ENCODE results near the gene MN1. TPM values are rescaled to one million over a fixed set of nuclear protein-coding genes. Genes with fewer than 3 reads are reported as not detected.

The MN1 gene
- total and polyA plus RNA-seq, 2 donors, result 0.47 to 1.4 TPM

DNA sequence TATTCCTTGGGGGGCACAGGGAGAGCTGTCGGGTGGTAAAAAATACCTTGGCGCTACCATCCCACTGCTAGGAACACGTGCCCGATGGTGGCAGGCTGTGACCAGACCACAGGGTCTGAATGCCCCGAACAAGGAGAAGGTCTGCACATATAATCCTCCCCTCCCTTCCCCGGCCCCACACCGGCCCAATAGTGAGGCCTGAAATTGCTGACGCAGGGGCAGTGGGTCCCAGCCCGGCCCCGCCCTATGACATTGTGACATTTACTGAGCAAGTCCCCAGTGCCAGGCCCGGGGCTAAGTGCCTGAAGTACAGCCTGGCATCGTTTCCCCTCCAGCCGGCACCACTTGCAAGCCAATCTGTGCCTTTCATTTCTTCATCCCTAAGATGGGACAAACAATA, 19.5 kb downstream of the MN1 start:
- Histone ChIP-seq H3K36me3 (ENCODE audit: control insufficient read depth in 2 of 2, insufficient read depth in 2 of 2, low read length in 1 of 2) (no peaks in the 10 kb centered on the region), H3K4me1 (ENCODE audit: control insufficient read depth in 2 of 2, insufficient read depth in 2 of 2, low read length in 2 of 2) (peaks cover 0 to 4% of the 10 kb centered on the region in 2 donors), H3K9me3 (ENCODE audit: control insufficient read depth in 2 of 2, insufficient read depth in 1 of 2, low read length in 1 of 2) (no peaks in the 10 kb centered on the region), H3K27ac (ENCODE audit: low read depth in 1 of 2, low read length in 1 of 2) (no peak overlapping the region), H3K27me3 (ENCODE audit: control insufficient read depth in 2 of 2, insufficient read depth in 1 of 2, low read length in 1 of 2) (peaks cover 0 to 2% of the 10 kb centered on the region in 2 donors), H3K4me3 (ENCODE audit: low read length in 2 of 2) (no peak overlapping the region)
- DNase-seq (ENCODE audit: low read depth in 6 of 9, low spot score in 9 of 9), result no peak
- 96% methylated on average over 13 of the region's 13 CpGs for WGBS

DNA sequence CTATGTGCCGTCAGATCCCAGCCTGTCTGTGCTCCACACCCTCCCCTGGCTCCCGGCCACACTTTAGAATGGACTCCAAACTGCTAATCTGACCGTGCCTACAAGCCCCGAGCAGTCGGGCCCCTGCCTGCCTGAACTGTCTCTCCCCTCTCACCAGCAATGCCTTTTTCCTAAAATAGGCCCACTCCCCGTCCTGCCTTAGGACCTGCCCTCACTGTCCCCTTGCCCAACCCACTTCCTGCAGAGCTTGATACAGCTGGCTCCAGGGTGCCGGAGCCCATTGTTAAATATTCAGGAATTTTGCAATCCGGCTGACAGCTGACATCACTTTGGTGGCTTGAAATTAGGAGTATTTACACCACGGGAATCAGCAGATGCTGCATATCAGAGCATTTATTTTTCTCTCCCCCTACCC, 21.4 kb downstream of the MN1 start:
- H3K36me3 ChIP-seq (ENCODE audit: control insufficient read depth in 2 of 2, insufficient read depth in 2 of 2, low read length in 1 of 2), result no peaks in the 10 kb centered on the region
- H3K4me3 ChIP-seq (ENCODE audit: low read length in 2 of 2), result no peak overlapping the region
- WGBS, result 90% methylated on average over 9 of the region's 9 CpGs
- H3K27ac ChIP-seq (ENCODE audit: low read depth in 1 of 2, low read length in 1 of 2), result peak overlapping the region in 1 of 2 donors; percentile 37
- peaks cover 0 to 4% of the 10 kb centered on the region in 2 donors for H3K4me1 ChIP-seq (ENCODE audit: control insufficient read depth in 2 of 2, insufficient read depth in 2 of 2, low read length in 2 of 2)
- H3K9me3 ChIP-seq (ENCODE audit: control insufficient read depth in 2 of 2, insufficient read depth in 1 of 2, low read length in 1 of 2), result no peaks in the 10 kb centered on the region
- no peak for DNase-seq (ENCODE audit: low read depth in 6 of 9, low spot score in 9 of 9)
- peaks cover 0 to 4% of the 10 kb centered on the region in 2 donors for H3K27me3 ChIP-seq (ENCODE audit: control insufficient read depth in 2 of 2, insufficient read depth in 1 of 2, low read length in 1 of 2)

DNA sequence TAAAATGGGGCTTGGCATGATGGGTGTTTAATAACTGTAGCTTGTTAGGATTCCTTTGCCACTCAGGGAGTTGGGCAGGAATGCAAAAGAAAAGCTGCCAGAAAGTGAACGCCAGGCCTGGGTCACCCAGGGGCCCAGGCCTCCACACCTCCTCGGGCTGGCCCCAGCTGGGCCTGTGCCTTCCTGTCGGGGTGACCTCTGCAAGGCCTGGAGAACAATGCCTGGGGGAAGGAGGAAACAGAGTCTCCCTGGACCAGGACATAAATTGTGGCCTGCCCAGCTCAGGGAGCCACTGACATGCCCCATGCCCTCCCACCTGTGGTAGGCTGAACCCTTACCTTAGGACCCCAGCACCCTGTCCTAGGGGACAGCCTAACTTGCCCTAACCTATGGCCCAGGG, 21.9 kb downstream of the MN1 start:
- H3K36me3 ChIP-seq (ENCODE audit: control insufficient read depth in 2 of 2, insufficient read depth in 2 of 2, low read length in 1 of 2), result no peaks in the 10 kb centered on the region
- no peak for DNase-seq (ENCODE audit: low read depth in 6 of 9, low spot score in 9 of 9)
- no peak overlapping the region for H3K4me3 ChIP-seq (ENCODE audit: low read length in 2 of 2)
- no peaks in the 10 kb centered on the region for H3K9me3 ChIP-seq (ENCODE audit: control insufficient read depth in 2 of 2, insufficient read depth in 1 of 2, low read length in 1 of 2)
- 90% methylated on average over 3 of the region's 3 CpGs for WGBS
- peaks cover 0 to 4% of the 10 kb centered on the region in 2 donors for H3K4me1 ChIP-seq (ENCODE audit: control insufficient read depth in 2 of 2, insufficient read depth in 2 of 2, low read length in 2 of 2)
- no peak overlapping the region for H3K27ac ChIP-seq (ENCODE audit: low read depth in 1 of 2, low read length in 1 of 2)
- H3K27me3 ChIP-seq (ENCODE audit: control insufficient read depth in 2 of 2, insufficient read depth in 1 of 2, low read length in 1 of 2), result peaks cover 0 to 4% of the 10 kb centered on the region in 2 donors

DNA sequence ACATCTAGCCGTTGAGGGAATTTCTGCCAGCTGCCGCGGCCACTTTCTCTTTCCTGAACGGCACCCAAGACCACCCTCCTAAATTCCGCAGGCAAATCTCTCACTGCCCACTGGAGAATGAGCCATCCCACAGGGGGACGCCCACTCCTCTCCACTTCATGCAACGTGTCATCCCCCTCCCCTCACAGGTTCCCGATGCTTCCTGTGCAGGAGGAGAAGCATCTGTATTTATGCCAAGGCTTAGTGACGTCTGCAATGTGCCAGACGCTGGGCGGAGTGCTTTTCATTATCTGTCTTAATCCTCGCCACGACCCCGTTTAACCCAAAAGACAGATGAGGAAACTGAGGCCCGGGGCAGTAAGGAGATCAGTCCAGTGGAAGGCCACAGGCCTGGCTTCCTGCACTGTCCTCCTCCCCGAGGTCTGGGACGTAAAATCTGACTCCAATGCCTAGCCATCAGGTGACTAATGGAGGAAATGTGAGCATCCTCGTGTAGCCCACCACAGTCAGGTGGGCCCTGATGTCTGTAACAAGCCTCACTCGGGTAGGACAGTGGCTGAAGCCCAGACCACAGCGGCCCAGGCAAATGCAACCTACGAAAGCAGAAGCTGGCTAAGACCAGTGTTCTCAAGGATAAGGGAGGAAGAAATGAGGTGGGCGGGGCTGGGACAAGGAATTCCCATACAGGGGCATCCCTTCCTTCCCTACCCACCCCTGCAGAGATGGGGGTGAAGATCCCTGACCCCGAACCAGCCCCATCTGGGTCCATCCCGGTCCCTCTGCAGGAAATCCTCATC, 23.1 kb downstream of the MN1 start:
- peaks cover 0 to 4% of the 10 kb centered on the region in 2 donors for H3K27me3 ChIP-seq (ENCODE audit: control insufficient read depth in 2 of 2, insufficient read depth in 1 of 2, low read length in 1 of 2)
- H3K36me3 ChIP-seq (ENCODE audit: control insufficient read depth in 2 of 2, insufficient read depth in 2 of 2, low read length in 1 of 2), result no peaks in the 10 kb centered on the region
- no peak for DNase-seq (ENCODE audit: low read depth in 6 of 9, low spot score in 9 of 9)
- no peak overlapping the region for H3K27ac ChIP-seq (ENCODE audit: low read depth in 1 of 2, low read length in 1 of 2)
- no peaks in the 10 kb centered on the region for H3K9me3 ChIP-seq (ENCODE audit: control insufficient read depth in 2 of 2, insufficient read depth in 1 of 2, low read length in 1 of 2)
- 64% methylated on average over 24 of the region's 24 CpGs for WGBS
- H3K4me3 ChIP-seq (ENCODE audit: low read length in 2 of 2), result no peak overlapping the region
- no peaks in the 10 kb centered on the region for H3K4me1 ChIP-seq (ENCODE audit: control insufficient read depth in 2 of 2, insufficient read depth in 2 of 2, low read length in 2 of 2)

DNA sequence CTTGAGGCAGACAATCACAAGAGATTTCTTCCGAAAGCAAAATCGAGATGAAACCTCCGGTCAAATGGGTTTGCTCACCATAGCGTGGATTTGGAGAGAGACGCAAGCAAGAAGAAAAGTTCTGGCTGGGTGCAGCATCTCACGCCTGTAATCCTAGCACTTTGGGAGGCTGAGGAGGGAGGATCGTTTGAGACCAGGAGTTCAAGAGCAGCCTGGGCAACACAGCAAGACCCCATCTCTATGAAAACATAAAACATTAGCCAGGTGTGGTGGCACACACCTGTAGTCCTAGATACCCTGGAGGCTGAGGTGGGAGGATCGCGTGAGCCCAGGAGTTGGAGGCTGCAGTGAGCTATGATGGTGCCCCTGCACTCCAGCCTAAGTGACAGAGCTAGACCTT, 24.4 kb downstream of the MN1 start:
- no peaks in the 10 kb centered on the region for H3K36me3 ChIP-seq (ENCODE audit: control insufficient read depth in 2 of 2, insufficient read depth in 2 of 2, low read length in 1 of 2)
- no peak for DNase-seq (ENCODE audit: low read depth in 6 of 9, low spot score in 9 of 9)
- peaks cover 0 to 4% of the 10 kb centered on the region in 2 donors for H3K27me3 ChIP-seq (ENCODE audit: control insufficient read depth in 2 of 2, insufficient read depth in 1 of 2, low read length in 1 of 2)
- no peaks in the 10 kb centered on the region for H3K4me1 ChIP-seq (ENCODE audit: control insufficient read depth in 2 of 2, insufficient read depth in 2 of 2, low read length in 2 of 2)
- no peaks in the 10 kb centered on the region for H3K9me3 ChIP-seq (ENCODE audit: control insufficient read depth in 2 of 2, insufficient read depth in 1 of 2, low read length in 1 of 2)
- H3K4me3 ChIP-seq (ENCODE audit: low read length in 2 of 2), result no peak overlapping the region
- 95% methylated on average over 9 of the region's 9 CpGs for WGBS
- H3K27ac ChIP-seq (ENCODE audit: low read depth in 1 of 2, low read length in 1 of 2), result no peak overlapping the region

DNA sequence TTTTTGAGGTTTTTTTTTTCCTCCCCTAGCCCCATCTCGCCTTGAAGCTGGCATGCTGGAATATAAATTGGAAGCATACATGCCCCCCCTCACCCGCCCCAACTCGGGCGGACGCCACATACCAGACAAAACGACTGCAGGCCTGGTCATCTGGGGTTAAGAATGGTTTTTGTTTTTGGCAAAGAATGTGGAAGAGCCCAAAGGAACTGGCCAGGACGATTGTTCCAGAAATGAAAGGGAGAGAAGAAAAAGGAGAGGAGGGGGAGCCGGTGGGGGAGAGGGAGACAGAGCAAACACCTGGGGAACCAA, 25.0 kb downstream of the MN1 start:
- WGBS, result 64% methylated on average over 8 of the region's 8 CpGs
- no peak overlapping the region for H3K4me3 ChIP-seq (ENCODE audit: low read length in 2 of 2)
- no peaks in the 10 kb centered on the region for H3K36me3 ChIP-seq (ENCODE audit: control insufficient read depth in 2 of 2, insufficient read depth in 2 of 2, low read length in 1 of 2)

DNA sequence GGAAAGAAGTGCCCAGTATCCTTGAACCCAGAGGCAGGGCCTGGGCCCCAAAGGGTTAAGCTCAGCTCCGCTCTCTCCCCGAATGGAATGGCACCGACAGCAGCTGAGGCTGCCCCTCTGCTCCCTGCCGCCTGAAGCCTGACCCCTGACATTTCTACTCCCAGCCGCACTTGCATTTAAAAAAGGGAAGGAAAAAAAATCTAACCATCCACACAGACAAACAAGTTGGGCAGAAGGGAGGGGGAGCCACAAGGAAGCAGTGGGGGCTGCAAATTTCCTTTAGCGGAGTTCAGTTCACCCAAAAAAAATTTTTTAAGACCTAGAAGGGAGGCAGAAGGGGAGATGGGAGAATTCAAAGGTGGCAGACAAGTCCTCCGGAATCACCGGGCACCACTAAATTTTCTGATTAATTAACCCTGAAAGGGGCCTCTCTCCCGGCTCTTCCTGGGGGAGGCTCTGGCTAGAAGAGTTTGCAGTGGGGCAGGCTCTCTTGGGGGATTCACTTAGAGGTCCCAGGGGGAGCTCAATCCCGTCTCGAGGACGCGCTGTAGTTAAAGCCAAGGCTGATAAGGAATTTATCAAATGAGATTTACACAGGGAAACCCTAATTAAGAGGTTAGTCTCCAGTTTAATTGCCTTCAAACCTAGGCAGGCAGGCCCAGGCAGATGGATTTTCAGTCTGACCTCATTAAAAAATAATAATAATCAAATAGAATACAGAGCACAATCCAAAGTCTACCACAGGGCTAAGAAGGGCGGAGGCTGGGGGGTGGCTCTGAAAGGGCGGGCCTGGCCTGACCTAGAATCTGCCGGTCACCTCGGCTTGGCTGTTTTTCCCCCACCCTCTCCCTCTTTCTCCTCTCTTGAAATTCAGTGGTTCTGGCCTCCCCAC, 25.6 kb downstream of the MN1 start:
- 31% methylated on average over 17 of the region's 17 CpGs for WGBS
- no peak overlapping the region for H3K27ac ChIP-seq (ENCODE audit: low read depth in 1 of 2, low read length in 1 of 2)
- no peaks in the 10 kb centered on the region for H3K4me1 ChIP-seq (ENCODE audit: control insufficient read depth in 2 of 2, insufficient read depth in 2 of 2, low read length in 2 of 2)
- peaks cover 0 to 4% of the 10 kb centered on the region in 2 donors for H3K27me3 ChIP-seq (ENCODE audit: control insufficient read depth in 2 of 2, insufficient read depth in 1 of 2, low read length in 1 of 2)
- no peak overlapping the region for H3K4me3 ChIP-seq (ENCODE audit: low read length in 2 of 2)
- H3K36me3 ChIP-seq (ENCODE audit: control insufficient read depth in 2 of 2, insufficient read depth in 2 of 2, low read length in 1 of 2), result no peaks in the 10 kb centered on the region
- H3K9me3 ChIP-seq (ENCODE audit: control insufficient read depth in 2 of 2, insufficient read depth in 1 of 2, low read length in 1 of 2), result no peaks in the 10 kb centered on the region
- DNase-seq (ENCODE audit: low read depth in 6 of 9, low spot score in 9 of 9), result no peak

More for the DNA sequence above, 25.0 kb downstream of the MN1 start:
- no peak for DNase-seq (ENCODE audit: low read depth in 6 of 9, low spot score in 9 of 9)
- H3K27ac ChIP-seq (ENCODE audit: low read depth in 1 of 2, low read length in 1 of 2), result no peak overlapping the region
- peaks cover 0 to 4% of the 10 kb centered on the region in 2 donors for H3K27me3 ChIP-seq (ENCODE audit: control insufficient read depth in 2 of 2, insufficient read depth in 1 of 2, low read length in 1 of 2)
- H3K4me1 ChIP-seq (ENCODE audit: control insufficient read depth in 2 of 2, insufficient read depth in 2 of 2, low read length in 2 of 2), result no peaks in the 10 kb centered on the region
- H3K9me3 ChIP-seq (ENCODE audit: control insufficient read depth in 2 of 2, insufficient read depth in 1 of 2, low read length in 1 of 2), result no peaks in the 10 kb centered on the region

DNA sequence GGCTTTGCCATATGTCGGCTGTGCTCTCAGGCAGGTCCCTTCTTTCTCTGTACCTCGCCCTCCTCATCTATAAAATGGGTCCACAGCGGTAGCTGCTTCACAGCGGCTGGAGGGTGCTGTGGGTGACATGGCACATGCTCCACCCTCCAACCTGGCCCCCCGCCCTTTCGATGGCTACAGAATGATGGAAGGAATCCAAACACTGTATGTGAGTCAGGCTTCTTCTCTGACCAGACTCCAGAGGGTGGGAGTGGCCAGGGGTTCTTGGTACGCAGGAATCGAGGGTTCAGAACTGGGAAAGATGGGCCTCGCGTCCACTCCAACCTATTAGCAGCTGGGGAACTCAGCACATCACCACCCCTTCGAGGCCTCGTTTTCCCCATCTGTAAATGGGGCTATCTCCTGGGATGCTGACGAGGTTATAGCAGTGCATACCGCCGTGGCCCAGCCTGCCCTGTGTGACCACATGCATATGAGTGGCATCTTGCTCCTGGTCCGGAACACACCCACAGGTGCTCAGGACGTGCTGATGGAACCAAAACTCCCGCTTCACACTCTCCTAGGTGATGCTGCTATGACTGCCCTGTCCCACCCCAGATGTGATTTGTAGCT, 26.4 kb downstream of the MN1 start:
- Histone ChIP-seq H3K27me3 (ENCODE audit: control insufficient read depth in 2 of 2, insufficient read depth in 1 of 2, low read length in 1 of 2) (peaks cover 0 to 4% of the 10 kb centered on the region in 2 donors), H3K9me3 (ENCODE audit: control insufficient read depth in 2 of 2, insufficient read depth in 1 of 2, low read length in 1 of 2) (no peaks in the 10 kb centered on the region), H3K36me3 (ENCODE audit: control insufficient read depth in 2 of 2, insufficient read depth in 2 of 2, low read length in 1 of 2) (no peaks in the 10 kb centered on the region), H3K4me3 (ENCODE audit: low read length in 2 of 2) (no peak overlapping the region), H3K27ac (ENCODE audit: low read depth in 1 of 2, low read length in 1 of 2) (no peak overlapping the region), H3K4me1 (ENCODE audit: control insufficient read depth in 2 of 2, insufficient read depth in 2 of 2, low read length in 2 of 2) (no peaks in the 10 kb centered on the region)
- no peak for DNase-seq (ENCODE audit: low read depth in 6 of 9, low spot score in 9 of 9)
- WGBS, result 93% methylated on average over 18 of the region's 18 CpGs

DNA sequence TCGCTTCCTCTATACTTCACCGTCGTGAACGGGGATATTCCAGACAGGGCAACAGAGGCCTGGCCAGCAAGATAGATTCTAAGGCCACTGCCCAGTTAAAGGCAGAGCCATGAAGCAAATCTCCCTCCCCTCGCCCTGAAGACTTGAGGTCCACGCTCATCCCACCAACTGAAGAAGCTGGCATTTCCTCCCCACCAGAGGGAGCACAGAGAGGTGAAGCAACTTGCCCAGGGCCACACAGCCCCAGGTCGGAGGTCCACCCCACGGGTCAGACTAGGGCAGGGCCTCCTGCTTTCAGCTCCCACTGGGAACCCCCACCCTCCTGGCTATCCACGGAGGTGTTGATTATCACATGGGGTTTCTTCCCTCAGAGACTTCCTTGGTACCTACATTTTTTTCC, 27.4 kb downstream of the MN1 start:
- H3K27me3 ChIP-seq (ENCODE audit: control insufficient read depth in 2 of 2, insufficient read depth in 1 of 2, low read length in 1 of 2), result peaks cover 0 to 4% of the 10 kb centered on the region in 2 donors
- H3K4me3 ChIP-seq (ENCODE audit: low read length in 2 of 2), result no peak overlapping the region
- no peaks in the 10 kb centered on the region for H3K9me3 ChIP-seq (ENCODE audit: control insufficient read depth in 2 of 2, insufficient read depth in 1 of 2, low read length in 1 of 2)
- no peak overlapping the region for H3K27ac ChIP-seq (ENCODE audit: low read depth in 1 of 2, low read length in 1 of 2)
- H3K36me3 ChIP-seq (ENCODE audit: control insufficient read depth in 2 of 2, insufficient read depth in 2 of 2, low read length in 1 of 2), result no peaks in the 10 kb centered on the region
- DNase-seq (ENCODE audit: low read depth in 6 of 9, low spot score in 9 of 9), result no peak
- 90% methylated on average over 9 of the region's 9 CpGs for WGBS
- H3K4me1 ChIP-seq (ENCODE audit: control insufficient read depth in 2 of 2, insufficient read depth in 2 of 2, low read length in 2 of 2), result no peaks in the 10 kb centered on the region

Measured in thymus (tissue), 11 donors.